ENCODE results near the gene ROGDI.

DNA sequence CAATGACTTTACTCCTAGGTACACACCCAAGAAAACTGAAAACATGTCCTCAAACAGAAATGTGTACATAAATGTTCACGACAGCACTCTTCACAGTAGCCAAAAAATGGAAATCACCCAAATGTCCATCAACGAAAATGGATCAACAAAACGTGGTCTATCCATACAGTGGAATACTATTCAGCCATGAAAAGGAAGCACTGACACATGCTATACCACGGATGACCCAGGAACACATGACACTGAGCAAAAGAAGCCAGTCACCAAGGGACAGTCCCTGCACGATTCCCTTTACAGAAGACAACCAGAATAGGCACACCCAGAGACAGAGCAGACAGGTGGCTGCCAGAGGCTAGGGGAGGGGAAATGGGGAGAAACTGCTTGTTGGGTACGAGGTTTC lies 46.7 kb downstream of the ROGDI start:
- TF ChIP-seq, protein P1, sequence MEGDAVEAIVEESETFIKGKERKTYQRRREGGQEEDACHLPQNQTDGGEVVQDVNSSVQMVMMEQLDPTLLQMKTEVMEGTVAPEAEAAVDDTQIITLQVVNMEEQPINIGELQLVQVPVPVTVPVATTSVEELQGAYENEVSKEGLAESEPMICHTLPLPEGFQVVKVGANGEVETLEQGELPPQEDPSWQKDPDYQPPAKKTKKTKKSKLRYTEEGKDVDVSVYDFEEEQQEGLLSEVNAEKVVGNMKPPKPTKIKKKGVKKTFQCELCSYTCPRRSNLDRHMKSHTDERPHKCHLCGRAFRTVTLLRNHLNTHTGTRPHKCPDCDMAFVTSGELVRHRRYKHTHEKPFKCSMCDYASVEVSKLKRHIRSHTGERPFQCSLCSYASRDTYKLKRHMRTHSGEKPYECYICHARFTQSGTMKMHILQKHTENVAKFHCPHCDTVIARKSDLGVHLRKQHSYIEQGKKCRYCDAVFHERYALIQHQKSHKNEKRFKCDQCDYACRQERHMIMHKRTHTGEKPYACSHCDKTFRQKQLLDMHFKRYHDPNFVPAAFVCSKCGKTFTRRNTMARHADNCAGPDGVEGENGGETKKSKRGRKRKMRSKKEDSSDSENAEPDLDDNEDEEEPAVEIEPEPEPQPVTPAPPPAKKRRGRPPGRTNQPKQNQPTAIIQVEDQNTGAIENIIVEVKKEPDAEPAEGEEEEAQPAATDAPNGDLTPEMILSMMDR (IDR thresholded peaks at IDR 0.05) = no peak
- no peak for TF ChIP-seq EZH2 (IDR thresholded peaks at IDR 0.05; ENCODE audit: borderline replicate concordance, insufficient read depth, low read depth, low read length, poor library complexity, severe bottlenecking)
